T follicular helper cell (primary cell): Measurements from ENCODE around the gene AK1.

Source experiments
- DNase-seq: peaks from one replicate; pipeline ENCODE4 v3.0.0-alpha.2; 2020; ENCODE audit warnings: low read depth

AK1 gene

DNA sequence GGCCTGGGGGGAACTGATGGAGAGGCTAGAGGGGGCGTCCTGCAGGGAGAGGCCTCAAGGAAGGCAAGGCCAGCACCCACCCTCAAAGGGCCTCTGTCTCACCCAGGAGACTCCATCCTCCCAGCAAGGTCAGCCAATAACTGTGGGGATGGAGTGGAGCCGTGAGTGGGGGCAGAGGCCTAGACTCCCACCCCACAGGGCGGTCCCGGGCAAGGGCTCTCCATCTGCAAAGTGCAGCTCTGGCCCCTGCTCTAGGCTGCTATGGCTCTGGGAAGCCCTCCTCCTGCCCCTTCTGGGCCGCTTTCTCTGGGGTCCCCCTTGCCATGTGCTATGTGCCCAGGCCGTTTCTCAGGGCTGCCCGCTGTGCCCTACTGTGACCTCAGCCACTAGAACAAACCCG is 60.7 kb downstream of the AK1 start:
- DNase-seq = no peak
